ENCODE data around the gene SNED1. TPM values are rescaled to one million over a fixed set of nuclear protein-coding genes. Genes with fewer than 3 reads are reported as not detected.
"Not testable (repeated sequence)": the region's sequence is repeated elsewhere in the genome, so short reads cannot be mapped to it uniquely, and the experiment has no call there.

SNED1 gene
- total RNA-seq, 1 donor from 2014 or later: 6.1 TPM

DNA sequence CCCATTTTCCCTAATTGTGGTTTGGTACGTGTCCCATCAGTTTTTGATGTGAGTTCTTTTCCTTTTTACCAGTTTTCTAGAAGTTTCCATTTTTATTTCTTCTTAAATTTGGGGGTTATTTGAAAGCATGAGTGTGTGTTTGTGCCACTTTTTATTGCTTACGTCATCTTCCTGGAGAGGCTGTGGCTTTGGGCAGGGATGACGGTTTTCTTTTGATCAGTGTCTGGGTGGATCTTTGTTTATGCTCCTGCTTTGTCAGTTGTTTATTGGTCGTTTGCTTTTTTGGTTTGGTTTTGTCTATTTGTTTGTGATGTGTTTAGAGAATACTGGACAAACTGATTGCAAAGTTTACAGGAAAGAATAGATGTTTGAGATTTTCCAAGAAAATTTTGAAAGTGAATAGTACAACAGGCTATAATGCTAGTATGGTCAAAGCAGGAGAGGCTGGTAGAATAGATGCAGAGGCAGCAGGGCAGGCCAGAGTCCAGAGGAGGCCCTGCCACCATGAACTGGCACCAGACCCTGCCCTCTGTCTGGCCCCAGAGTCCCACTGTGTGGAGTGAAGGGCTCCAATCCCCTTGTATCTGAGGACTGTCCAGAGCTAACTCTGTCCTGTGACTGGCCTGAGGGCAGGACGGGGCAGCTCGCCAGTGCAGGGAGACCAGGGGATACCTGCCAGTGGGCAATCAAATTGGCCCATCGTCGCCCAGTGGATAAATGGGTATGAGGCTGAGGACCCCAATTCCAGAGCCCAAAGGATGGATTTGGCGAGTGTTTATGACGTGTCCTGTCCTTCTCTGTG, 23.4 kb upstream of the SNED1 start:
- no peak overlapping the region for H3K4me3 ChIP-seq
- peak; percentile 2 for DNase-seq

DNA sequence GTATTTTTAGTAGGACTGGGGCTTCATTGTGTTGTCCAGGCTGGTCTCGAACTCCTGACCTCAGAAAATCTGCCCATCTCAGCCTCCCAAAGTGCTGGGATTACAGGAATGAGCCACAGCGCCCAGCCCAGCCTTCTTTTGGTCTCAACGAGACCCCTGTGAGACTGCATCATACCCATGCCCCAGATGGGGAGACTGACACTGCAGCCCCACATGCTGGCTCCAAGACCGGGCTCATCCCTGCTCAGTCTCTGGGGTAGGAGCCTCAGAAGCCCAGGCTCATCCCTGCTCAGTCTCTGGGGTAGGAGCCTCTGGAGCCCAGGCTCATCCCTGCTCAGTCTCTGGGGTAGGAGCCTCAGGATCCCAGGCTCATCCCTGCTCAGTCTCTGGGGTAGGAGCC, 22.5 kb upstream of the SNED1 start:
- H3K9me3 ChIP-seq (replicated peaks); DNase-seq; intact Hi-C loops (cut with micrococcal nuclease); H3K4me3 ChIP-seq; H3K27ac ChIP-seq (replicated peaks); H3K36me3 ChIP-seq; H3K4me1 ChIP-seq: not testable (repeated sequence)
- H3K27me3 ChIP-seq (ENCODE audit: low read depth): peaks cover 40% of the 10 kb centered on the region

More for the DNA sequence above, 23.4 kb upstream of the SNED1 start:
- Histone ChIP-seq H3K27me3 (ENCODE audit: low read depth) (peaks cover 40% of the 10 kb centered on the region), H3K9me3 (replicated peaks) (peaks cover 6% of the 10 kb centered on the region), H3K27ac (replicated peaks) (no peak overlapping the region), H3K4me1 (no peaks in the 10 kb centered on the region), H3K36me3 (no peaks in the 10 kb centered on the region)
- TF ChIP-seq, protein P1, sequence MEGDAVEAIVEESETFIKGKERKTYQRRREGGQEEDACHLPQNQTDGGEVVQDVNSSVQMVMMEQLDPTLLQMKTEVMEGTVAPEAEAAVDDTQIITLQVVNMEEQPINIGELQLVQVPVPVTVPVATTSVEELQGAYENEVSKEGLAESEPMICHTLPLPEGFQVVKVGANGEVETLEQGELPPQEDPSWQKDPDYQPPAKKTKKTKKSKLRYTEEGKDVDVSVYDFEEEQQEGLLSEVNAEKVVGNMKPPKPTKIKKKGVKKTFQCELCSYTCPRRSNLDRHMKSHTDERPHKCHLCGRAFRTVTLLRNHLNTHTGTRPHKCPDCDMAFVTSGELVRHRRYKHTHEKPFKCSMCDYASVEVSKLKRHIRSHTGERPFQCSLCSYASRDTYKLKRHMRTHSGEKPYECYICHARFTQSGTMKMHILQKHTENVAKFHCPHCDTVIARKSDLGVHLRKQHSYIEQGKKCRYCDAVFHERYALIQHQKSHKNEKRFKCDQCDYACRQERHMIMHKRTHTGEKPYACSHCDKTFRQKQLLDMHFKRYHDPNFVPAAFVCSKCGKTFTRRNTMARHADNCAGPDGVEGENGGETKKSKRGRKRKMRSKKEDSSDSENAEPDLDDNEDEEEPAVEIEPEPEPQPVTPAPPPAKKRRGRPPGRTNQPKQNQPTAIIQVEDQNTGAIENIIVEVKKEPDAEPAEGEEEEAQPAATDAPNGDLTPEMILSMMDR (IDR thresholded peaks at IDR 0.05; ENCODE audit: borderline replicate concordance): no peak
- intact Hi-C loops (cut with micrococcal nuclease): no loop called here

DNA sequence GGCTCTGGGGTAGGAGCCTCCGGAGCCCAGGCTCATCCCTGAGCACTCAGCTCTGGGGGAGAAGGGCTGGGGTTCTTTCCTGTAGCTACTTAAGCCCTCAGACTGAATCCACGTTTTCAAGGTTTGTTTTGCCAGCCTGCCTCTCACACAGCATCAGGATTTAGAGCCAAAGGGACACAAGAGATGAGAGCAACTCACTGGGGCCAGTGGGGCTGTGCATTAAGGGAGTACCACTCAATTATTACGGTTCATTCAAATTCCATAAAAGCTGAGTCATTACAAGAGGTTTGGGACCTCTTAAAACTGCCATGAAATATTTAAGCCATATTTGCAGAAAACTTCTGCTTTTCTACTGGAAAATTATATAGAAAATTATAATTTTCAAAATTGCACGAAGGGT, 17.1 kb upstream of the SNED1 start:
- no peaks in the 10 kb centered on the region for H3K36me3 ChIP-seq
- no peaks in the 10 kb centered on the region for H3K9me3 ChIP-seq (replicated peaks)
- TF ChIP-seq, protein P1 (IDR thresholded peaks at IDR 0.05; ENCODE audit: borderline replicate concordance): no peak
- H3K27me3 ChIP-seq (ENCODE audit: low read depth): peaks cover 27% of the 10 kb centered on the region
- H3K27ac ChIP-seq (replicated peaks): no peak overlapping the region
- H3K4me1 ChIP-seq: peaks cover 6% of the 10 kb centered on the region
- intact Hi-C loops (cut with micrococcal nuclease): no loop called here
- no peak for DNase-seq
- no peak overlapping the region for H3K4me3 ChIP-seq

DNA sequence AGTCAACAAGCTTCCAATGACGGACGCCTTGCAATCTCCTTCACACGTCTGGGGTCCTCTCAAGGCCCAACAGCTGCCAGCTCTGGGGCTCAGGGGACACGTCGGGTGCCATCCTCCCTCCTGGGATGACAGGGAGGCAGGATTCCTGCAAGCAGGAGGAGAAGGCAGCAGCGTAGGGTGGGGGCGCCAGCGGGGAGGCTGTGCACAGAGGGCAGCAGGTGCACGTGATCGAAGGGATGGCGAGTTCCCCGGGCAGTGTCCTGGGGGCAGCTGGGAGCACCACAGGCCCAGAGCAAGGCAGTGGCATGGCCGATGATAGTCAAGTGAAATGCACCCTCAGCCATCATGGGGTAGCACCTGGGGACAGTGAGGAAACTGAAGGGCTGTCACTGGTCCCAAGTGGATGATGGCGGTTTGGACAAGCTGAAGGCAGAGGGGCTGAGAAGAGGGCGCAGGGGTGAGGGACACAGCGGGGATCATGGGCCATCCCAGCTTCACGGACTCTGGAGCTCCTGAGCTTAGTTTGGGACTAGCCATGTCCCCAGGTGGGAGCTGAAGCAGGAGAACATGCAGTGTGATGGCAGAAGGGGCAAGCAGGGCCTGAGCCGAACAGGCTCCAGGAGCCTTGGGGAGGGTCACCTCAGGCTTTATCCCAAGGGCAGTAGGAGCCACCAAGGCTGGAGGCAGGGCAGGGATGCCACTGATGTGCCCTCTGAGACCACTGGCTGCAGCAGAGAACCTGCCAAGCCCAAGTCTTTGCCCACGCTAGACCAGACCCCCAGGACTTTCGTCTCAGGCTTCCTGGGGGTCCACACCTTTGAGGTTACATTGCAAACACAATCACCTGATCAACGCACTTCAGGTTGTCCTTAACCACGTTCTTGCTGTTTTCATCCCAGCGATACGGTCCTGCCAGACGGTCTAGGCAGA, 16.3 kb upstream of the SNED1 start:
- Histone ChIP-seq H3K9me3 (replicated peaks) (no peaks in the 10 kb centered on the region), H3K27ac (replicated peaks) (no peak overlapping the region), H3K36me3 (no peaks in the 10 kb centered on the region), H3K4me1 (peaks cover 14% of the 10 kb centered on the region), H3K4me3 (no peak overlapping the region), H3K27me3 (ENCODE audit: low read depth) (peaks cover 32% of the 10 kb centered on the region)
- DNase-seq: peak; percentile 5
- intact Hi-C loops (cut with micrococcal nuclease): no loop called here
- TF ChIP-seq, protein P1 (IDR thresholded peaks at IDR 0.05; ENCODE audit: borderline replicate concordance): no peak

DNA sequence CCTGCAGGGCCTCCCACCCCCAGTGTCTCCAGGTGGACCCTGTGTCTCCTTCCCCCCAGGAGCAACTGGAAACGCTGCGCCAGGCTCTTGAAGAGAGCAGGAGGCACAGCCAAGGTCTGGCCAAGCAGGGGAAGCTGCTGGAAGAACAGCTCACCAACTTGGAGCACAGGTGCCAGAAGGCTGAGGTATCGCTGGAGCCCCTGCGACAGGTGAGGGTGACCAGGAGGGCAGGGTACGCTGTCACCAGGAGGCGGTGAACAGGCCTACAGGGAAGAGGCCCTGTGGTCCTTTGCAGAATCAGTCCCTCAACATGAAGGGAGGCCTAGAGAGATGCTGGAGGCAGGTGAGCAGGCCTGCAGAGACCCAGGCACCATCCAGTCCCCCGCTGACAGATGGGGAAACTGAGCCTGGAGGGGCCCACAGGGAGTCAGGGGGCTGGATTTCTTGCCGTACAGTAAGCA, 15.6 kb upstream of the SNED1 start:
- no peaks in the 10 kb centered on the region for H3K36me3 ChIP-seq
- DNase-seq: peak; percentile 7
- TF ChIP-seq, protein P1 (IDR thresholded peaks at IDR 0.05; ENCODE audit: borderline replicate concordance): no peak
- H3K9me3 ChIP-seq (replicated peaks): no peaks in the 10 kb centered on the region
- peaks cover 21% of the 10 kb centered on the region for H3K4me1 ChIP-seq
- intact Hi-C loops (cut with micrococcal nuclease): no loop called here
- no peak overlapping the region for H3K4me3 ChIP-seq
- H3K27me3 ChIP-seq (ENCODE audit: low read depth): peaks cover 32% of the 10 kb centered on the region
- no peak overlapping the region for H3K27ac ChIP-seq (replicated peaks)

All from left ventricle myocardium inferior (tissue), 1 donor.